H1 (cell line): ENCODE results near the gene TEKT5. TPM values are rescaled to one million over a fixed set of nuclear protein-coding genes. Genes with fewer than 3 reads are reported as not detected.

ENCODE experiments used
- BRCA1 ChIP-seq: IDR thresholded peaks from 2 replicates; pipeline ENCODE4 v1.6.1; 2012; ENCODE audit warnings: low read depth, low read length, improper control_type of control experiment
- CBX8 ChIP-seq: fragments of 300-800, 300-1000 bp; sonication (generic); IDR thresholded peaks from 2 replicates; pipeline ENCODE4 v1.7.1; 2016; ENCODE audit warnings: low read depth, low read length, borderline replicate concordance
- NRF1 ChIP-seq: IDR thresholded peaks from 2 replicates; pipeline ENCODE4 v1.6.1; 2011; ENCODE audit warnings: mild to moderate bottlenecking, low read depth, low read length, improper control_type of control experiment
- RFX5 ChIP-seq: IDR thresholded peaks from 2 replicates; pipeline ENCODE4 v1.6.1; 2011; ENCODE audit warnings: low read depth, low read length, improper control_type of control experiment, borderline replicate concordance
- RNF2 ChIP-seq: fragments of 200-900, 300-1000 bp; sonication (generic); IDR thresholded peaks from 2 replicates; pipeline ENCODE4 v1.7.1; 2016; ENCODE audit warnings: borderline replicate concordance, low read depth, mild to moderate bottlenecking, antibody characterized with exemption, low read length; ENCODE audit not compliant: poor library complexity, severe bottlenecking; ENCODE audit errors: missing control alignments
- SAP30 ChIP-seq: fragments of 300-600 bp; sonication (generic); IDR thresholded peaks from 2 replicates; pipeline ENCODE4 v1.7.1; 2012; ENCODE audit warnings: low read length, moderate library complexity, mild to moderate bottlenecking, inconsistent platforms; ENCODE audit not compliant: insufficient read depth, insufficient replicate concordance
- SIX5 ChIP-seq: IDR thresholded peaks from 2 replicates; pipeline ENCODE4 v1.6.1; 2011; ENCODE audit warnings: mild to moderate bottlenecking, low read depth, low read length
- SP2 ChIP-seq: IDR thresholded peaks from 2 replicates; pipeline ENCODE4 v1.6.1; 2012; ENCODE audit warnings: mild to moderate bottlenecking, low read length, inconsistent platforms
- TEAD4 ChIP-seq: IDR thresholded peaks from 2 replicates; pipeline ENCODE4 v1.6.1; 2012; ENCODE audit warnings: low read depth, low read length, inconsistent platforms, mixed read lengths
- polyA plus RNA-seq, 7 experiments: library from polyadenylated mRNA; depleted of rRNA in 3 of 7; stranded (reverse) in 5 of 7; unstranded in 2 of 7; fragments of >200 nt in 5 of 7; fragments of 200-250 nt in 2 of 7; gene quantifications; 1 replicate in 5 of 7; 2 replicates in 1 of 7; 4 replicates in 1 of 7; pipeline versions ENCODE4 v1.2.1 to v1.2.3, GENCODE V29; 2011 to 2013; ENCODE audit warnings: missing spikeins in 2 of 7, mixed read lengths in 2 of 7
- total RNA-seq: library from RNA; stranded (reverse); fragmentation: NEBNext Ultra II Directional; extraction: Animal tissue kit (Norgen Biotek cat#: 25700); gene quantifications from 2 replicates; pipeline ENCODE4 v1.2.1, GENCODE V29; 2021
- TF ChIP-seq, protein P1 (sequence below): fragments of 300-600 bp; sonication (generic); IDR thresholded peaks from 2 replicates; pipeline ENCODE4 v1.7.1; 2012; ENCODE audit warnings: low read length, moderate library complexity, mild to moderate bottlenecking, inconsistent platforms; ENCODE audit not compliant: insufficient replicate concordance
- TF ChIP-seq, protein P2 (sequence below): IDR thresholded peaks from 2 replicates; pipeline ENCODE4 v1.6.1; 2012; ENCODE audit warnings: inconsistent platforms

The TEKT5 gene
- total and polyA plus RNA-seq, 2 of the 8 experiments (the other 6 are each of a cell fraction or from before 2014, with no cell fraction given): 0.95 TPM; not detected in 1

GRCh38 chr16:10663146-10663545, 31.6 kb downstream of the TEKT5 start (continued):
- TF ChIP-seq, protein P1, sequence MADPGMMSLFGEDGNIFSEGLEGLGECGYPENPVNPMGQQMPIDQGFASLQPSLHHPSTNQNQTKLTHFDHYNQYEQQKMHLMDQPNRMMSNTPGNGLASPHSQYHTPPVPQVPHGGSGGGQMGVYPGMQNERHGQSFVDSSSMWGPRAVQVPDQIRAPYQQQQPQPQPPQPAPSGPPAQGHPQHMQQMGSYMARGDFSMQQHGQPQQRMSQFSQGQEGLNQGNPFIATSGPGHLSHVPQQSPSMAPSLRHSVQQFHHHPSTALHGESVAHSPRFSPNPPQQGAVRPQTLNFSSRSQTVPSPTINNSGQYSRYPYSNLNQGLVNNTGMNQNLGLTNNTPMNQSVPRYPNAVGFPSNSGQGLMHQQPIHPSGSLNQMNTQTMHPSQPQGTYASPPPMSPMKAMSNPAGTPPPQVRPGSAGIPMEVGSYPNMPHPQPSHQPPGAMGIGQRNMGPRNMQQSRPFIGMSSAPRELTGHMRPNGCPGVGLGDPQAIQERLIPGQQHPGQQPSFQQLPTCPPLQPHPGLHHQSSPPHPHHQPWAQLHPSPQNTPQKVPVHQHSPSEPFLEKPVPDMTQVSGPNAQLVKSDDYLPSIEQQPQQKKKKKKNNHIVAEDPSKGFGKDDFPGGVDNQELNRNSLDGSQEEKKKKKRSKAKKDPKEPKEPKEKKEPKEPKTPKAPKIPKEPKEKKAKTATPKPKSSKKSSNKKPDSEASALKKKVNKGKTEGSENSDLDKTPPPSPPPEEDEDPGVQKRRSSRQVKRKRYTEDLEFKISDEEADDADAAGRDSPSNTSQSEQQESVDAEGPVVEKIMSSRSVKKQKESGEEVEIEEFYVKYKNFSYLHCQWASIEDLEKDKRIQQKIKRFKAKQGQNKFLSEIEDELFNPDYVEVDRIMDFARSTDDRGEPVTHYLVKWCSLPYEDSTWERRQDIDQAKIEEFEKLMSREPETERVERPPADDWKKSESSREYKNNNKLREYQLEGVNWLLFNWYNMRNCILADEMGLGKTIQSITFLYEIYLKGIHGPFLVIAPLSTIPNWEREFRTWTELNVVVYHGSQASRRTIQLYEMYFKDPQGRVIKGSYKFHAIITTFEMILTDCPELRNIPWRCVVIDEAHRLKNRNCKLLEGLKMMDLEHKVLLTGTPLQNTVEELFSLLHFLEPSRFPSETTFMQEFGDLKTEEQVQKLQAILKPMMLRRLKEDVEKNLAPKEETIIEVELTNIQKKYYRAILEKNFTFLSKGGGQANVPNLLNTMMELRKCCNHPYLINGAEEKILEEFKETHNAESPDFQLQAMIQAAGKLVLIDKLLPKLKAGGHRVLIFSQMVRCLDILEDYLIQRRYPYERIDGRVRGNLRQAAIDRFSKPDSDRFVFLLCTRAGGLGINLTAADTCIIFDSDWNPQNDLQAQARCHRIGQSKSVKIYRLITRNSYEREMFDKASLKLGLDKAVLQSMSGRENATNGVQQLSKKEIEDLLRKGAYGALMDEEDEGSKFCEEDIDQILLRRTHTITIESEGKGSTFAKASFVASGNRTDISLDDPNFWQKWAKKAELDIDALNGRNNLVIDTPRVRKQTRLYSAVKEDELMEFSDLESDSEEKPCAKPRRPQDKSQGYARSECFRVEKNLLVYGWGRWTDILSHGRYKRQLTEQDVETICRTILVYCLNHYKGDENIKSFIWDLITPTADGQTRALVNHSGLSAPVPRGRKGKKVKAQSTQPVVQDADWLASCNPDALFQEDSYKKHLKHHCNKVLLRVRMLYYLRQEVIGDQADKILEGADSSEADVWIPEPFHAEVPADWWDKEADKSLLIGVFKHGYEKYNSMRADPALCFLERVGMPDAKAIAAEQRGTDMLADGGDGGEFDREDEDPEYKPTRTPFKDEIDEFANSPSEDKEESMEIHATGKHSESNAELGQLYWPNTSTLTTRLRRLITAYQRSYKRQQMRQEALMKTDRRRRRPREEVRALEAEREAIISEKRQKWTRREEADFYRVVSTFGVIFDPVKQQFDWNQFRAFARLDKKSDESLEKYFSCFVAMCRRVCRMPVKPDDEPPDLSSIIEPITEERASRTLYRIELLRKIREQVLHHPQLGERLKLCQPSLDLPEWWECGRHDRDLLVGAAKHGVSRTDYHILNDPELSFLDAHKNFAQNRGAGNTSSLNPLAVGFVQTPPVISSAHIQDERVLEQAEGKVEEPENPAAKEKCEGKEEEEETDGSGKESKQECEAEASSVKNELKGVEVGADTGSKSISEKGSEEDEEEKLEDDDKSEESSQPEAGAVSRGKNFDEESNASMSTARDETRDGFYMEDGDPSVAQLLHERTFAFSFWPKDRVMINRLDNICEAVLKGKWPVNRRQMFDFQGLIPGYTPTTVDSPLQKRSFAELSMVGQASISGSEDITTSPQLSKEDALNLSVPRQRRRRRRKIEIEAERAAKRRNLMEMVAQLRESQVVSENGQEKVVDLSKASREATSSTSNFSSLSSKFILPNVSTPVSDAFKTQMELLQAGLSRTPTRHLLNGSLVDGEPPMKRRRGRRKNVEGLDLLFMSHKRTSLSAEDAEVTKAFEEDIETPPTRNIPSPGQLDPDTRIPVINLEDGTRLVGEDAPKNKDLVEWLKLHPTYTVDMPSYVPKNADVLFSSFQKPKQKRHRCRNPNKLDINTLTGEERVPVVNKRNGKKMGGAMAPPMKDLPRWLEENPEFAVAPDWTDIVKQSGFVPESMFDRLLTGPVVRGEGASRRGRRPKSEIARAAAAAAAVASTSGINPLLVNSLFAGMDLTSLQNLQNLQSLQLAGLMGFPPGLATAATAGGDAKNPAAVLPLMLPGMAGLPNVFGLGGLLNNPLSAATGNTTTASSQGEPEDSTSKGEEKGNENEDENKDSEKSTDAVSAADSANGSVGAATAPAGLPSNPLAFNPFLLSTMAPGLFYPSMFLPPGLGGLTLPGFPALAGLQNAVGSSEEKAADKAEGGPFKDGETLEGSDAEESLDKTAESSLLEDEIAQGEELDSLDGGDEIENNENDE: no peak
- TF ChIP-seq, protein P2, sequence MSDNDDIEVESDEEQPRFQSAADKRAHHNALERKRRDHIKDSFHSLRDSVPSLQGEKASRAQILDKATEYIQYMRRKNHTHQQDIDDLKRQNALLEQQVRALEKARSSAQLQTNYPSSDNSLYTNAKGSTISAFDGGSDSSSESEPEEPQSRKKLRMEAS: no peak
- no peak for TF ChIP-seq SP2
- TF ChIP-seq NRF1: no peak
- TF ChIP-seq RNF2: no peak
- TF ChIP-seq RFX5: no peak
- TF ChIP-seq BRCA1: no peak
- no peak for TF ChIP-seq SAP30
- TF ChIP-seq CBX8: no peak
- no peak for TF ChIP-seq TEAD4
- no peak for TF ChIP-seq SIX5
